GM12874 (cell line): ENCODE data around the gene NDEL1.

ENCODE experiments used
- TF ChIP-seq, protein P1 (sequence below): IDR thresholded peaks from 2 replicates; pipeline ENCODE4 v1.5.1; 2011; ENCODE audit warnings: low read depth, mild to moderate bottlenecking, control low read depth, low read length, moderate library complexity; ENCODE audit not compliant: insufficient read depth

Gene NDEL1

DNA sequence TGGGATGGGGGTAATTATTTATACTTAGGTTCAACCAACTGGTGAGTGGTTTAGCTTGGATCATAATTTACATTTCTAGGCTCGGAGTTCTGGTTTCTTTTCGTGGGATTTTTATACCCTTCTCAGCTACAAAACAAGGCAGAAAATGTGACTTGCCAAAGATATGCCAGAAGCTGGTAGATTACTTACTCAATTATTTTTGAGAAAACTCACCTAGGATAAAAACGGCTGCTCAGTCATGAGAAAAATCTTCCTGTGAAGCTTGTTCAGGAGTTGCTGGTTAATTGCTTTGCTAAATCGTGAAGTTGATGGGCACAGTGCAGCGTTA, 1.1 kb downstream of the NDEL1 start:
- TF ChIP-seq, protein P1, sequence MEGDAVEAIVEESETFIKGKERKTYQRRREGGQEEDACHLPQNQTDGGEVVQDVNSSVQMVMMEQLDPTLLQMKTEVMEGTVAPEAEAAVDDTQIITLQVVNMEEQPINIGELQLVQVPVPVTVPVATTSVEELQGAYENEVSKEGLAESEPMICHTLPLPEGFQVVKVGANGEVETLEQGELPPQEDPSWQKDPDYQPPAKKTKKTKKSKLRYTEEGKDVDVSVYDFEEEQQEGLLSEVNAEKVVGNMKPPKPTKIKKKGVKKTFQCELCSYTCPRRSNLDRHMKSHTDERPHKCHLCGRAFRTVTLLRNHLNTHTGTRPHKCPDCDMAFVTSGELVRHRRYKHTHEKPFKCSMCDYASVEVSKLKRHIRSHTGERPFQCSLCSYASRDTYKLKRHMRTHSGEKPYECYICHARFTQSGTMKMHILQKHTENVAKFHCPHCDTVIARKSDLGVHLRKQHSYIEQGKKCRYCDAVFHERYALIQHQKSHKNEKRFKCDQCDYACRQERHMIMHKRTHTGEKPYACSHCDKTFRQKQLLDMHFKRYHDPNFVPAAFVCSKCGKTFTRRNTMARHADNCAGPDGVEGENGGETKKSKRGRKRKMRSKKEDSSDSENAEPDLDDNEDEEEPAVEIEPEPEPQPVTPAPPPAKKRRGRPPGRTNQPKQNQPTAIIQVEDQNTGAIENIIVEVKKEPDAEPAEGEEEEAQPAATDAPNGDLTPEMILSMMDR = no peak

DNA sequence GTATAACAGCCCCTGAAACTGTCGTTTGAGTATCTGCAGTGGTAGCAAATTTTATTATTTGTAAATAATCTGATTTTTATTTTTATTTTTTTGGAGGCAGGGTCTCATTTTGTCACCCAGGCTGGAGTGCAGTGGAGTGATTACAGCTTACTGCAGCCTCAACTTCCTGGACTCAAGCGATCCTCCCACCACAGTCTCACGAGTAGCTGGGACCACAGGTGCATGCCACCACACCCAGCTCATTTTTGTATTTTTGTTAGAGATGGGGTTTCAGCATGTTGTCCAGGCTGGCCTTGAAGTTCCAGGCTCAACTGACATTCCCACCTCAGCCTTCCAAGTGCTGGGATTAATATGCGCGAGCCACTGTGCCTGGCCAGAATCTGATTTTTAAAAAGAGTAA, 2.8 kb downstream of the NDEL1 start:
- TF ChIP-seq, protein P1 = no peak

DNA sequence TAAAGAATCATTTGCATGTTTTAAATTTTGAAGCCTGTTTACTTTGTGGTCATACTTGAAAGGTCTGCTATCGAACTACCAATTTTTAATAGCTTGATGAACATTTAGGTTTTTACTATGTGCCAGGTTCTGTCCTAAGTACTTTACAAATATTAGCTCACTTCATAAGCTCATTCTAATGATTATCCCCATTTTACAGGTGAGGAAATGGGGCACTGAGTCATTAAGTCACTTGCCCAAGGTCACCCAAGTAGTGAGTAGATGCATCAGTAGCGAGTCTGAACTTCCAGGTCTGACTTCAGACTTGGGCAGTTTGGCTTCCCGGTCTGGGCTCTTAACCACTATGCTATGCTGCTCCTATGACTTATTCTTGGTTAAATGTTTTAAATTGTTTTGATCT, 4.0 kb downstream of the NDEL1 start:
- TF ChIP-seq, protein P1 = no peak

DNA sequence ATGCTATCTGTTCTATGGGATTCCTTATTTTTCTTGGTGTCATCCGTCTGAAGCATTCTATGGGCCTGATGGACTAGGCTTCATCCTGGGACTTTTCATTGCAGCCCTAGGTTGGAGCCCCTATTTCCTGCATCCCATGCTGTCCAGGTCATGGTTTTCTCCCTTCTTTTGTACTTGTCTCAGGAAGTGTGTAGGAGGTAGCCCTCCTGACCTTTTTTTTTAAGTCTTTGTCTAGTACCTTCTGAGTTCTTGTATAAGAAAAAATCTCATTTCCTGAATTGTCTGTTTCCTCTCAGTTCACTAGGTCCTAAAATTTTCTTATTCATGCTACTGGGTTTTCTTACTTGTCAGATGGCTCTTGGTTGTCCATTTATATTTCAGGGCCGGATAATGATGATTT, 6.0 kb downstream of the NDEL1 start:
- TF ChIP-seq, protein P1 = no peak

DNA sequence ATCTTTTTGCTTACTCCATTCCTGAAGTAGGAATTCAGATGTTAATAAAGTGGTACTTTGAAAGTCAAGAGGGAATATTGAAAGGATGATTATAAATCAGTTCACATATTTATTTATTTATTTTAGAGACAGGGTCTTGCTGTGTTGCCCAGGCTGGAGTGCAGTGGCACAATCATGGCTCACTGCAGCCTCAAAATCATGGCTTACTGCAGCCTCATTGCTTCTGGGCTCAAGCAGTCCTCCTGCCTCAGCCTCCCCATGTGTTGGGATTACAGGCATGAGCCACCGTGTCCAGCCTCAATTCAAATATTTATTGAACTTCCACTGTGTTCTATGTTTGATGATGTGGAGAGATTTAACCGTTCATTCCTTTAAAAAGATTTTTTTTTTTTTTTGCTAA, 6.6 kb downstream of the NDEL1 start:
- TF ChIP-seq, protein P1 = no peak

GRCh38 chr17:8443756-8444155, 8.1 kb downstream of the NDEL1 start:
- TF ChIP-seq, protein P1 = no peak

DNA sequence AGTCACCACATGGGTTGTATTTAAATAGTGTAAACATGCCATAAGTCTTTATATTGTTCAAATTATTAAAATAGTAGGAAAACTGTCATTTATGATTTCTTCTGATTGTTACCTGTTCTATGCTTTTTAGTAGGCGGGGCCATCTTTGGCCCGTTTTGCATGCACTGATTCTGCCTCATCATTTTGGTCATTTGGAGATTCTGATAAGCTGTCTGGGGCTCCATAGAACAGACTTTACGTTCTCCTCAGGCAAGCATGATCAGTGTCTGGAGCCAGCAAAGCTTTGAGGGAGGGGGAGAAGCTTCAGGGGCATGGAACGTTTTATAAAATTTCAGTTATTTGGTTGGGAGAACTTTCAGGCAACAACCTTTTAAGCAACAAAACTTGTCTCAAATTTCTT, 8.8 kb downstream of the NDEL1 start:
- TF ChIP-seq, protein P1 = no peak

DNA sequence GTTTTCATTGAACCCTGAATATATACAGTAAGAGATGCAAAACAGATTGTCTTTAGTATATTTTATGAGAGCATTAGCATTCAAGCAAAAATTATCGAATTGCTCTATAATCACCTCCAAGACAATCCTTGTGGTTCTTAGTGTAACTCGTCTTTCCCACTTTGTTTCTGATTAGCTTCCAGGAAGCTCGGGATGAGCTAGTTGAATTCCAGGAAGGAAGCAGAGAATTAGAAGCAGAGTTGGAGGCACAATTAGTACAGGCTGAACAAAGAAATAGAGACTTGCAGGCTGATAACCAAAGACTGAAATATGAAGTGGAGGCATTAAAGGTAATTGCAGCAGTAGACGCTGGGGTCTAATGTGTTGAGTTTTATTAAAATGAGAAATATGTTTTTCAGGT, 9.9 kb downstream of the NDEL1 start:
- TF ChIP-seq, protein P1 = no peak
